AG10803 (cell line): ENCODE results near the gene ABHD12.

Experiments
- DNase-seq: peaks from one replicate; pipeline ENCODE4 v3.0.0; 2010; ENCODE audit warnings: low read depth
- H3K4me3 ChIP-seq: 2 replicates; pipeline ENCODE4 v1.5.1; 2011; ENCODE audit warnings: mild to moderate bottlenecking, low read length, control low read depth
- CTCF ChIP-seq: conservative IDR thresholded peaks from 2 replicates; pipeline ENCODE4 v1.5.1; 2011; ENCODE audit warnings: mild to moderate bottlenecking, low read length, control low read depth, inconsistent platforms

The ABHD12 gene

GRCh38 chr20:25353747-25354705, 36.6 kb downstream of the ABHD12 start:
- no peak overlapping the region for H3K4me3 ChIP-seq
- DNase-seq, result no peak
- no peak for TF ChIP-seq CTCF

- no peak for DNase-seq
- H3K4me3 ChIP-seq, result no peak overlapping the region
- no peak for TF ChIP-seq CTCF
These were observed 37.3 kb downstream of the ABHD12 start for GRCh38 chr20:25353353-25353746.

GRCh38 chr20:25352746-25353145, 37.9 kb downstream of the ABHD12 start:
- no peak for DNase-seq
- TF ChIP-seq CTCF, result no peak
- H3K4me3 ChIP-seq, result no peak overlapping the region

GRCh38 chr20:25351024-25351360, 39.6 kb downstream of the ABHD12 start:
- H3K4me3 ChIP-seq, result no peak overlapping the region
- no peak for TF ChIP-seq CTCF
- no peak for DNase-seq

GRCh38 chr20:25346349-25346748, 44.3 kb downstream of the ABHD12 start:
- TF ChIP-seq CTCF, result no peak
- no peak overlapping the region for H3K4me3 ChIP-seq
- no peak for DNase-seq

- H3K4me3 ChIP-seq, result no peak overlapping the region
- TF ChIP-seq CTCF, result no peak
- no peak for DNase-seq
These were observed 44.9 kb downstream of the ABHD12 start for GRCh38 chr20:25345721-25346120.

- no peak for TF ChIP-seq CTCF
- DNase-seq, result no peak
- H3K4me3 ChIP-seq, result no peak overlapping the region
These were observed 46.0 kb downstream of the ABHD12 start for GRCh38 chr20:25344634-25345033.
